ENCODE results near the gene ATXN7L1.

The ATXN7L1 gene

DNA sequence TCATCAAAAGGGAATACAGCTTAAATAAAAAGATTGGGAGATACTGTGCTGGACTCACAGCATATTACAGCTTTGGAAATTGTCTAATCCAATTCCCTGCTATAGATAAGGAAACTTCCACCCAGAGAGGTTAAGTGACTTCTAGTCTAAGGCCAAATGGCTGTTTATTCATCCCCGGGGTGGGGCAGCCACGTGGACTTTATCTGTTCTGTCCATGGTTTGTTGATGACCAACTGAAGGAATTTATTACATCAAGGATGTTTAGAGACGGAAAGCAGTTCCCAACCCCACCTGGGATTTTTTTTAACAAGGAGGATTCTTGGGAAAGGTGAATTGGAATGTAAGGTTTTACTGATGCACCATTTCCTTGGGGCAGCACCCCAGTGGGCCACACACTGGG, 88.6 kb downstream of the ATXN7L1 start:
- H3K4me2 ChIP-seq (ENCODE audit: low read depth, low read length): no peak overlapping the region
- H3K79me2 ChIP-seq (ENCODE audit: low read length): no peaks in the 10 kb centered on the region
- no peaks in the 10 kb centered on the region for H3K27me3 ChIP-seq (replicated peaks; ENCODE audit: insufficient read depth, low read length)
- no peak overlapping the region for H3K4me3 ChIP-seq (ENCODE audit: low read length)
- no peaks in the 10 kb centered on the region for H4K20me1 ChIP-seq (ENCODE audit: insufficient read depth, low read length)
- no peaks in the 10 kb centered on the region for H3F3A ChIP-seq (ENCODE audit: insufficient read depth, low read length)
- H3K9me3 ChIP-seq (replicated peaks; ENCODE audit: insufficient read depth, low read length): no peaks in the 10 kb centered on the region
- no peak for TF ChIP-seq EZH2 (optimal IDR thresholded peaks at IDR 0.05; ENCODE audit: low read depth, low read length)
- TF ChIP-seq CTCF (IDR thresholded peaks at IDR 0.05; ENCODE audit: low read length): no peak
- TF ChIP-seq EZH2phosphoT487 (IDR thresholded peaks at IDR 0.05; ENCODE audit: low read length): no peak
- H3K9me2 ChIP-seq (replicated peaks; ENCODE audit: insufficient read depth, low read length): no peaks in the 10 kb centered on the region
- no peak overlapping the region for H3K9ac ChIP-seq (ENCODE audit: low read length)
- no peak overlapping the region for H3K27ac ChIP-seq (ENCODE audit: low read length)
- H3K4me1 ChIP-seq (ENCODE audit: low read length): no peaks in the 10 kb centered on the region
- H2AFZ ChIP-seq (ENCODE audit: low read length): no peak overlapping the region
- H3K36me3 ChIP-seq (replicated peaks; ENCODE audit: insufficient read depth, low read length): no peaks in the 10 kb centered on the region
- no peak for DNase-seq

- Histone ChIP-seq H3K9ac (ENCODE audit: low read length) (no peak overlapping the region), H3F3A (ENCODE audit: insufficient read depth, low read length) (no peaks in the 10 kb centered on the region), H3K9me2 (replicated peaks; ENCODE audit: insufficient read depth, low read length) (no peaks in the 10 kb centered on the region), H3K36me3 (replicated peaks; ENCODE audit: insufficient read depth, low read length) (no peaks in the 10 kb centered on the region), H3K4me3 (ENCODE audit: low read length) (no peak overlapping the region), H3K27ac (ENCODE audit: low read length) (no peak overlapping the region), H3K79me2 (ENCODE audit: low read length) (no peaks in the 10 kb centered on the region), H3K9me3 (replicated peaks; ENCODE audit: insufficient read depth, low read length) (no peaks in the 10 kb centered on the region), H3K4me1 (ENCODE audit: low read length) (no peaks in the 10 kb centered on the region), H3K4me2 (ENCODE audit: low read depth, low read length) (no peak overlapping the region), H3K27me3 (replicated peaks; ENCODE audit: insufficient read depth, low read length) (no peaks in the 10 kb centered on the region), H2AFZ (ENCODE audit: low read length) (no peak overlapping the region), H4K20me1 (ENCODE audit: insufficient read depth, low read length) (no peaks in the 10 kb centered on the region)
- TF ChIP-seq CTCF (IDR thresholded peaks at IDR 0.05; ENCODE audit: low read length) (no peak), EZH2 (optimal IDR thresholded peaks at IDR 0.05; ENCODE audit: low read depth, low read length) (no peak), EZH2phosphoT487 (IDR thresholded peaks at IDR 0.05; ENCODE audit: low read length) (no peak)
- DNase-seq: no peak
Observed at GRCh38 chr7:105786520-105787470, 89.6 kb downstream of the ATXN7L1 start.

DNA sequence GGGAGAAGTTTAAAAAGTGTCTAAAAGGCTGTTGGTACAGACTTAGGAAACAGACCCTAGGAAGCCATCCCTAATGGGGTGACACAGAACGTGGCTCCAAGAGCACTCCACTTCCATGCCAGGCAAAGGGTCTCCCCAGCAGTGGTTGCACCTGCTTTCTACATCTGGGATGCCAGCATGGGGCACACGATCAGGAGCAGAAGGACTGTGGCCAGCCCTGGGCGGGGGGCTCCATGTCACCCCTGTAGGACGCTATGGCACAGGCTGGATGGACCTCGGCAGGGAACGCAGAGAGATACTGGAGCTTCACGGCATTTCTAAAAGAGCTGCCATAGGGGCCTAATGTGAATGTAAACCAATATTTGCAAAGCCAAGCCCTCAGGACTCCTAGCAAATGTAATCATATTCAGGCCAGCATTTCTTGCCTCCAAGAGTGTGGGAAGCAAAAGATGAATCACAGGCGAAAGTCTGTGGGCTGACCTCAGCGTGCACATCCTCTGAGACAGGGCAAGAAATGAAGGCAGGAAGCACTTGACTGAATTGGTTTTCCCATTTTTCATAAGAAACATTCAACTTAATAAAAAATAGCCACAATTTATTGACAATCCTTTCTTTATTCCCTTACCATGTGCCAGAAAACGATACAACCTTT, 93.9 kb downstream of the ATXN7L1 start:
- H3K27ac ChIP-seq (ENCODE audit: low read length): no peak overlapping the region
- H3F3A ChIP-seq (ENCODE audit: insufficient read depth, low read length): no peaks in the 10 kb centered on the region
- no peaks in the 10 kb centered on the region for H3K27me3 ChIP-seq (replicated peaks; ENCODE audit: insufficient read depth, low read length)
- H3K9me2 ChIP-seq (replicated peaks; ENCODE audit: insufficient read depth, low read length): no peaks in the 10 kb centered on the region
- DNase-seq: no peak
- TF ChIP-seq EZH2 (optimal IDR thresholded peaks at IDR 0.05; ENCODE audit: low read depth, low read length): no peak
- TF ChIP-seq EZH2phosphoT487 (IDR thresholded peaks at IDR 0.05; ENCODE audit: low read length): no peak
- no peaks in the 10 kb centered on the region for H3K9me3 ChIP-seq (replicated peaks; ENCODE audit: insufficient read depth, low read length)
- H3K9ac ChIP-seq (ENCODE audit: low read length): no peak overlapping the region
- H3K4me1 ChIP-seq (ENCODE audit: low read length): no peaks in the 10 kb centered on the region
- H4K20me1 ChIP-seq (ENCODE audit: insufficient read depth, low read length): no peaks in the 10 kb centered on the region
- no peak overlapping the region for H3K4me2 ChIP-seq (ENCODE audit: low read depth, low read length)
- H3K36me3 ChIP-seq (replicated peaks; ENCODE audit: insufficient read depth, low read length): no peaks in the 10 kb centered on the region
- no peaks in the 10 kb centered on the region for H3K79me2 ChIP-seq (ENCODE audit: low read length)
- no peak overlapping the region for H2AFZ ChIP-seq (ENCODE audit: low read length)
- H3K4me3 ChIP-seq (ENCODE audit: low read length): no peak overlapping the region

Measured in MM.1S (cell line).